Ectodermal cell (in vitro differentiated cells): ENCODE results near the gene RFX2.

ENCODE experiments used
- H3K27ac ChIP-seq: 2 replicates; pipeline ENCODE4 v1.7.0; 2013; ENCODE audit warnings: mild to moderate bottlenecking, low read depth, low read length; ENCODE audit not compliant: insufficient read depth, poor library complexity, severe bottlenecking
- H3K27me3 ChIP-seq: 2 replicates; pipeline ENCODE4 v1.7.0; 2013; ENCODE audit warnings: mild to moderate bottlenecking, low read length; ENCODE audit not compliant: insufficient read depth, control insufficient read depth, poor library complexity, severe bottlenecking
- H3K36me3 ChIP-seq: one replicate; pipeline ENCODE4 v1.7.0; 2013; ENCODE audit warnings: low read length; ENCODE audit not compliant: control insufficient read depth, insufficient read depth
- H3K4me1 ChIP-seq: one replicate; pipeline ENCODE4 v1.7.0; 2013; ENCODE audit warnings: low read length; ENCODE audit not compliant: control insufficient read depth, insufficient read depth
- H3K4me3 ChIP-seq: 2 replicates; pipeline ENCODE4 v1.7.0; 2013; ENCODE audit warnings: low read depth, low read length, control low read depth; ENCODE audit not compliant: insufficient read depth
- H3K9me3 ChIP-seq: 2 replicates; pipeline ENCODE4 v1.7.0; 2013; ENCODE audit warnings: mild to moderate bottlenecking, low read length, moderate library complexity; ENCODE audit not compliant: control insufficient read depth
- WGBS, 2 experiments: methylation state at CpG; one replicate each; pipeline ENCODE4 v1.1.7; 2013; ENCODE audit warnings: missing lambda C conversion rate in 2 of 2; 5-methylcytosine and 5-hydroxymethylcytosine counted together

RFX2 gene

DNA sequence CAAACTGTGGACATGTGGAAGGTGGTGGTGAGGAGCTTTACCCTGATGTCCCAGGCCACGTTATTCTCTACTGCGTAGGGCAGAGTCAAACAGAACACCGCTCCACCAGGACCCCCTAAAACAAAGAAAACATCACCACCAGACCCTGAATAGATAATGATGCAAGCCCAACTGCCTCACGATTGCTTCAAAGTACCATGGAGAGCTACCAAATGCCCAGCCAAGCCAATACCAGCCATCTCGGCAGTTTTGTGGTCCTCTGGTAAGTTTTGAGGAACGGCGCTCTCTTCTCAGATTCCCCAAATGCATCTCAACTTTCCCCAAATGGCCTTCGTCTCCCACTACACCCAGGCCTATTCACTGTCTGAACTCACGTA lies 138.0 kb downstream of the RFX2 start:
- Histone ChIP-seq H3K27me3 (no peaks in the 10 kb centered on the region), H3K4me1 (peaks cover 9% of the 10 kb centered on the region), H3K9me3 (no peaks in the 10 kb centered on the region), H3K4me3 (no peak overlapping the region), H3K36me3 (no peaks in the 10 kb centered on the region), H3K27ac (no peak overlapping the region)
- WGBS, 2 experiments: 93 to 94% methylated on average over 9 of the region's 9 CpGs

DNA sequence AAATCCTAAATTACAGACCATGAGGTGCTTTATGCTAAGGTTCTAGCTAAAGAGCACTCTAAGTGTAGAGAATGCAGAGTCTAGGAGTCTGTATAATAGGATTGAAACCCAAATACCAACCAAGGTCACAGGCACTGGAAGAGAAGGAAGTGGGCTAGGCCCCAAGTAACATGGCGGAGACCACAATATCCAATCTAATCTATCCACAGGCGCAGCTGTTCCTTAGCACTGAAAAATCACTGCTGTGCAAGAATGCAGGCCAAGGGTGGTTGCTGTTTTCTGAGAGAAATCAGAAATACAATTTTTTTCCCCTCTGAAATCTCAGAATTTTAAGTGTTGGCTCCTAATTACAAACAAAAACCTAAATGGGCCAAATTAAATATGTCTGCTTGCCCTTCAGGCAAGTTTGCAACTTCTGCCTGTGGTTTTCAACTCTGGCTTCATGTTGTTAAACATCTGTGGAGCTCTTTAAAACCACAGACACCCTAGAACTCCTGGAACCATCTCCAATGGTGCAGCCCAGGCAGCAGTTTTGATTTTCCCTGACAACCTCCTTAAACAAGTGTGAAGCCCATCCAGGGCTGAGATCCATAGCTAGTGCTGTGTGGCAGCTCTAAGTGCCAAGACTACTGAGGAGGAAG lies 138.5 kb downstream of the RFX2 start:
- WGBS, 2 experiments: 97 to 100% methylated on average over 1 to 2 of the region's 2 CpGs
- H3K9me3 ChIP-seq: no peaks in the 10 kb centered on the region
- no peaks in the 10 kb centered on the region for H3K27me3 ChIP-seq
- peaks cover 9% of the 10 kb centered on the region for H3K4me1 ChIP-seq
- no peak overlapping the region for H3K4me3 ChIP-seq
- H3K36me3 ChIP-seq: no peaks in the 10 kb centered on the region
- H3K27ac ChIP-seq: no peak overlapping the region

DNA sequence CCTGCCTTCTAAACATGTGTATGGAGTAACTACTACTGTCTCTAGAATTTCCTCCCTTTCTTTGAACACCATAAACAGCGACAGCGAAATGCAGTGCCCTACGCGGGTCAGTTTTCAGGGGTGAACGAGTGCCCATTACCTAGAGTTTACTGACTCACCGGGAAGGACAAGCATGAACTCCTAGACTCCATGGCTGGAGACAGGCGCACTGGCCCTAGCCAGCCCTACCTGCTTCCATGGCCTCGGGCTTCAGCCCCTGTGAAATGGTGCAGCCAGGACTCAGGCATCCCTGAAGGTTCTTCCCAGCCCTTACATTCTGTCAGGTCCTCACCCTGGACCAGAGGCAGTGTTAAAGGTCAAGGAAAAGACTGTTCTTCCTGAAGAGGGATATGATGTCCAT lies 140.8 kb downstream of the RFX2 start:
- WGBS, 2 experiments: 95 to 96% methylated on average over 8 of the region's 8 CpGs

GRCh38 chr19:5968431-5969373 lies 141.6 kb downstream of the RFX2 start:
- Histone ChIP-seq H3K9me3 (no peaks in the 10 kb centered on the region), H3K4me3 (no peak overlapping the region), H3K36me3 (no peaks in the 10 kb centered on the region), H3K4me1 (peaks cover 12% of the 10 kb centered on the region), H3K27ac (peak overlapping the region; percentile 41), H3K27me3 (no peaks in the 10 kb centered on the region)
- 79 to 82% methylated on average over 18 of the region's 18 CpGs for WGBS, 2 experiments

More for the DNA sequence above, 140.8 kb downstream of the RFX2 start:
- Histone ChIP-seq H3K27me3 (no peaks in the 10 kb centered on the region), H3K4me1 (peaks cover 12% of the 10 kb centered on the region), H3K4me3 (no peak overlapping the region), H3K27ac (no peak overlapping the region), H3K36me3 (no peaks in the 10 kb centered on the region), H3K9me3 (no peaks in the 10 kb centered on the region)

- WGBS, 2 experiments: 24 to 25% methylated on average over 10 of the region's 10 CpGs
- Histone ChIP-seq H3K4me1 (peaks cover 12% of the 10 kb centered on the region), H3K9me3 (no peaks in the 10 kb centered on the region), H3K4me3 (no peak overlapping the region), H3K36me3 (no peaks in the 10 kb centered on the region), H3K27me3 (no peaks in the 10 kb centered on the region), H3K27ac (peak overlapping the region; percentile 51)
Measured at GRCh38 chr19:5967994-5968430, 142.3 kb downstream of the RFX2 start.

DNA sequence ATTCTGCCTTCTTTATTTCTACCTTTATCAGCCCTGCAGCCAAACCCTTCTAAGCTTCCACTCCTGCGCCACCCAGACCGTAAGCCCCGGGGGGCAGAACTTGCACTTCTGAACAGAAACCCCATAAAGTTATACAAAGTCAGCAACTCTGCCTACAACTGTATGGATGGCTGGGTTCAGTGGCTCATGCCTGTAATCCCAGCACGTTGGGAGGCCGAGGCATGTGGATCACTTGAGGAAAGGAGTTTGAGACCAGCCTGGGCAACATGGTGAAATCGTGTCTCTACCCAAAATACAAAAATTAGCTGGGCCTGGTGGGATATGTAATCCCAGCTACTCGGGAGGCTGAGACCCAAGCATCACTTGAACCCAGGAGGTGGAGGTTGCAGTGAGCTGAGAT lies 142.7 kb downstream of the RFX2 start:
- Histone ChIP-seq H3K27ac (no peak overlapping the region), H3K4me1 (peaks cover 12% of the 10 kb centered on the region), H3K4me3 (no peak overlapping the region), H3K36me3 (no peaks in the 10 kb centered on the region), H3K27me3 (no peaks in the 10 kb centered on the region), H3K9me3 (no peaks in the 10 kb centered on the region)
- WGBS, 2 experiments: 82 to 91% methylated on average over 7 of the region's 7 CpGs

- no peaks in the 10 kb centered on the region for H3K9me3 ChIP-seq
- no peaks in the 10 kb centered on the region for H3K27me3 ChIP-seq
- H3K27ac ChIP-seq: no peak overlapping the region
- no peaks in the 10 kb centered on the region for H3K36me3 ChIP-seq
- 93 to 95% methylated on average over 9 of the region's 9 CpGs for WGBS, 2 experiments
- peaks cover 15% of the 10 kb centered on the region for H3K4me1 ChIP-seq
- no peak overlapping the region for H3K4me3 ChIP-seq
Measured at GRCh38 chr19:5966941-5967340, 143.4 kb downstream of the RFX2 start.

GRCh38 chr19:5966215-5966614 lies 144.1 kb downstream of the RFX2 start:
- H3K4me3 ChIP-seq: no peak overlapping the region

DNA sequence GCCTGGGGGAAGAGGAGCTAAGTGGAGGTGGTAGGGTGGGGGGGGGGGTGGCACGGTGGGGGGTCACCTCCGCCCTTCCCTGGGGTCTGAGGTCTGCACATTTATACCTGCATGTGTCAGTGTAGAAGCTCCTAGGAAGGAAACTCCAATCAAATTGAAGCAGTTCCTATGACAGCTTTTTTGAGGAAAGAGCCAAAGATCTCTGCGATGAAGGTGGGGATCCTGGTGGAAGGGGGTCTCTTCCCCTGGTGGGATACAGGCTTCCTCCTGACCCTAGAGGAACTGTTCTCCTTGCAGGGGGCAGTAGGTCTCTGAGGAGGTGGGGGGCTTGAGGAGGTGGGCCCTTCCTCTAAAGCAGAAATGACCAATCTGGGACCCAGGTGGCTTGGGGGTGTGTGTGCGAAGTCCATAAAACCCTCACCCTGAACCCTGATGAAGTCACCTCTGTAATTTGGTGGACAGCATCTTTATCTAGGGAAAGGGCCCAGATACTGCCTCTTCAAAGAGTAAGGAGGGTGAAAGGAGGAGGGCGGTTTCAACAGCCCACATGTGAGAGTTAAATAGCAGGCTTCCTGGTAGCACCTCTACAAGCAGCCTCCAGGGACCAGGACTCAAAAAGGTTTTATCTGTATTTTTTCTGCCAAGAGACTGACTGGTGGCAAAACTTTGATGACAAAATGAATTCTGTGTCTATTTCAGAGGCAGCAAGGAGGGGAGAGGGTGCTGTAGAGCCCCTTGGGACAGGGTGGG lies 145.3 kb downstream of the RFX2 start:
- H3K4me3 ChIP-seq: no peak overlapping the region
- H3K27me3 ChIP-seq: no peaks in the 10 kb centered on the region
- H3K27ac ChIP-seq: no peak overlapping the region
- no peaks in the 10 kb centered on the region for H3K9me3 ChIP-seq
- H3K36me3 ChIP-seq: no peaks in the 10 kb centered on the region
- WGBS, 2 experiments: 96 to 98% methylated on average over 4 to 5 of the region's 5 CpGs
- H3K4me1 ChIP-seq: peaks cover 15% of the 10 kb centered on the region

More at GRCh38 chr19:5966215-5966614, 144.1 kb downstream of the RFX2 start:
- peaks cover 15% of the 10 kb centered on the region for H3K4me1 ChIP-seq
- H3K9me3 ChIP-seq: no peaks in the 10 kb centered on the region
- 85 to 86% methylated on average over 8 of the region's 8 CpGs for WGBS, 2 experiments
- H3K27me3 ChIP-seq: no peaks in the 10 kb centered on the region
- H3K36me3 ChIP-seq: no peaks in the 10 kb centered on the region
- H3K27ac ChIP-seq: no peak overlapping the region

DNA sequence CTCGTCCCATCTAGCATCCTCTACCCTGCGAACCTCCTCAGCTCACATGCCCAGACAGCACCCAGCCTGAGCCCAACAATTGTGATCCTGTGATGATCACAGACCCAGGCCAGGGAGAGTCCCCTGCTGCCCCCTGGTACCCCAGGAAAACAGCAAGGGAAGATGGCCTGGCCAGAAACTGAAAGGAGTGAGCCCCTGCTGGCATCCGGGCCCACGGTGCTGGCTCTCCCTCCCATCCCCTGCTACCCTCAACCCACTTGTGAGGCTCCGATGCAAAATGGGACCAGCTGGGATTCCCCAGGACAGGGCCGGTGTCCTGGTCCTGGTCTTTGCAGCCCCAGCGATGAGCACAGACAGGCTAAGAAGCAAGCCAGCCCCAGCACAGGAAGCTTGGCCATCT lies 146.4 kb downstream of the RFX2 start:
- Histone ChIP-seq H3K27ac (no peak overlapping the region), H3K36me3 (no peaks in the 10 kb centered on the region), H3K4me1 (peaks cover 15% of the 10 kb centered on the region), H3K9me3 (no peaks in the 10 kb centered on the region), H3K4me3 (no peak overlapping the region), H3K27me3 (no peaks in the 10 kb centered on the region)
- WGBS, 2 experiments: 93 to 96% methylated on average over 7 of the region's 7 CpGs
